Duodenal mucosa (tissue), 2 donors: ENCODE data around the gene NXPH4.

Experiments used
- H3K27ac ChIP-seq: one replicate; pipeline ENCODE4 v1.7.0; 2013; ENCODE audit warnings: low read depth, low read length
- H3K27me3 ChIP-seq, 2 donors: one replicate each; pipeline ENCODE4 v1.7.0; 2013; ENCODE audit warnings: low read length in 2 of 2, control low read depth in 1 of 2; ENCODE audit not compliant: insufficient read depth in 2 of 2, control insufficient read depth in 1 of 2
- H3K36me3 ChIP-seq, 2 donors: one replicate each; pipeline ENCODE4 v1.7.0; 2013; ENCODE audit warnings: low read length in 2 of 2, control low read depth in 1 of 2; ENCODE audit not compliant: insufficient read depth in 2 of 2, control insufficient read depth in 1 of 2
- H3K4me1 ChIP-seq, 2 donors: one replicate each; pipeline ENCODE4 v1.7.0; 2013; ENCODE audit warnings: low read length in 2 of 2, control low read depth in 1 of 2; ENCODE audit not compliant: insufficient read depth in 2 of 2, control insufficient read depth in 1 of 2
- H3K4me3 ChIP-seq, 2 donors: one replicate each; pipeline ENCODE4 v1.7.0; 2013; ENCODE audit warnings: low read length in 2 of 2, low read depth in 1 of 2
- H3K9ac ChIP-seq, 2 donors: one replicate each; pipeline ENCODE4 v1.7.0; 2013; ENCODE audit warnings: low read length in 2 of 2, low read depth in 1 of 2
- H3K9me3 ChIP-seq, 2 donors: one replicate each; pipeline ENCODE4 v1.7.0; 2013; ENCODE audit warnings: low read length in 2 of 2, control low read depth in 1 of 2; ENCODE audit not compliant: control insufficient read depth in 1 of 2

Gene NXPH4

GRCh38 chr12:57236201-57236924 lies 19.8 kb downstream of the NXPH4 start:
- Histone ChIP-seq H3K9ac (no peak overlapping the region), H3K27ac (no peak overlapping the region), H3K9me3 (no peaks in the 10 kb centered on the region), H3K36me3 (peaks cover 20 to 32% of the 10 kb centered on the region in 2 donors), H3K4me3 (peak overlapping the region in 1 of 2 donors; percentile 25), H3K4me1 (peaks cover 21 to 37% of the 10 kb centered on the region in 2 donors), H3K27me3 (peaks cover 51 to 59% of the 10 kb centered on the region in 2 donors)

DNA sequence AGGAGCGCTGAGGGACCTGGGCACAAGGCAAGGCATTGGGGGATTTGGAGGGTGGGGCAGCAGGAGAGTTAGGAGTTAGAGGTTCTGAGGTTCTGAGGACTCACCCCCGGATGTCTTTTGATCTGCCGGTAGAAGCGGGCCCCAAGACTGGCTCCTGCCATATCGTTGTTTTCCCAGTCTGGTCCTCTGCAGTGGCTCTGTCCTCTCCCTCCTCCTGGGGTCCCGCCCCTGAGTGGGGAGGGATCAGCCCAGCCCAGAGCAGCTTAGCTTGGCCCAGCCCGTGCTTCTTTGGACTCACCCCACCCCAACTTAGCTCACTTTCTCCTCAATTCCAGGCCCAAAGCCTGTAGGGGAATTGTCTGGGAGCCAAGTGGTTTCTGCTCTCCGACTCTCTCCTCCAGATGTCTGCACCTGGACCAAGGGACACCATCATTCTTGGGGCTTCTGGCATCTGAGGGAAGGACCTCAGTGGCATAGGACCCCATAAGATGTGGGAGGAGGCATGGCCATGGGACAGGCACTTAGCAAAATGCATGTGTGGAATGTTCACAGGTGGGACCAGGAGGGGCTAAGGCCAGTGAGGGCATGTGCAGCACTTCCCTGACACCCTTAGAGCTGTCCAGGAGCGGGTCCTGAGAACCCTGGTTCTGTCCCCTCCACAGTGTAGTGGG lies 20.5 kb downstream of the NXPH4 start:
- Histone ChIP-seq H3K4me3 (peak overlapping the region in 1 of 2 donors; percentile 25), H3K9me3 (no peaks in the 10 kb centered on the region), H3K27ac (no peak overlapping the region), H3K9ac (no peak overlapping the region), H3K4me1 (peaks cover 21 to 44% of the 10 kb centered on the region in 2 donors), H3K36me3 (peaks cover 13 to 26% of the 10 kb centered on the region in 2 donors), H3K27me3 (peaks cover 58 to 66% of the 10 kb centered on the region in 2 donors)

DNA sequence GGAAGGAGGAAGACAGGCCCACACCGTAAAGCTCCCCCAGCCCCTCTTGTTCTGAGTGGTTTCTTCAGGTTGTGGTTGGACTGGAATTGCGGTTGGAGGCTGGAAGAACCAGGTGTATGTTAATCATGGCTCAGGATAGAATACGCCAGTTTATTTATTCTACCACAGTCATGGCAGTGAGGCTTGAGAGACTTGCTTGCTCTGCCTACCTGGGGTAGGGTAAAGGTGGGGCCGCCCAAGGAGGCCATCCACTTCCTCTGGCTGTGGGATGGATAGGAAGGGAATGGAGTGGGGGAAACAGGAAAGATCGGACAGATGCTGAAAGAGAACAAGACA lies 21.0 kb downstream of the NXPH4 start:
- peaks cover 63 to 71% of the 10 kb centered on the region in 2 donors for H3K27me3 ChIP-seq
- H3K36me3 ChIP-seq: peaks cover 11 to 21% of the 10 kb centered on the region in 2 donors
- peaks cover 21 to 48% of the 10 kb centered on the region in 2 donors for H3K4me1 ChIP-seq
- H3K9ac ChIP-seq: no peak overlapping the region
- no peaks in the 10 kb centered on the region for H3K9me3 ChIP-seq
- H3K4me3 ChIP-seq: no peak overlapping the region
- H3K27ac ChIP-seq: no peak overlapping the region

GRCh38 chr12:57237932-57238853 lies 21.6 kb downstream of the NXPH4 start:
- Histone ChIP-seq H3K9me3 (no peaks in the 10 kb centered on the region), H3K27me3 (peaks cover 66 to 74% of the 10 kb centered on the region in 2 donors), H3K36me3 (peaks cover 9 to 15% of the 10 kb centered on the region in 2 donors), H3K4me3 (peak overlapping the region; percentile 54 to 64), H3K9ac (no peak overlapping the region), H3K4me1 (peaks cover 27 to 55% of the 10 kb centered on the region in 2 donors), H3K27ac (no peak overlapping the region)

DNA sequence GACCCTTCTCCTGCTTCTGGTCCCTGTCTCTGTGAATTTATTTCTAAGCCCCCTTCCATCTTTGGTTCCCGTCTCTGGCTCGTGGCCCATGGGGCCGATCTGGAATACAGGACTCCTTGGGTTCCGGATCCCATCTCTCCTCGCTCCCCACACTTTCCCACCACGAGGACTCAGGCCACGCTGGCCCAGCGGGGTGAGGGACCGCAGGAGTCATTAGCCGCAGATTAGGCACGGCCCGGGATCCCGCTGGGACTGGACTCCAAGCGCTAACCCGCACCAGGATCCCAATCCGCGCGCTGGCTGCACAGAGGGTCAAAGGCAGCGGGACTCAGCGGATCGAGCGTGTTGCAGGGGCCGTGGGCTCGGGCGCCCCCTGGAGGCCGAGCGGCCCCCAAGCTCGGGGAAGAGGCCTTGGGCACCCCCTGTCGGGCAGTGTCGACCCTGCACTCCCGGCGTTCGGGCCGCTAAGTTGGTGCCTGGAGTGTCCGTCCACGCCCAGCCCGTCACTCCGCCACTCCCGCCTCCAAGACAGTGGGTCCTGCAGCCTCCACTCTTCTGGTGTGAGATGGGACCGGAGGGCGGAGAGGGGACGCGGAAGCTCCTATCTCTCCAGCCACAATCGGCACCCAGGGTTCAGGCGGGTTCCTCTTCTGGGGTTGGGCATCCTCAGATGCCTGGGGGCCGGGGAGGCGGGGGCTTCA lies 22.4 kb downstream of the NXPH4 start:
- H3K4me3 ChIP-seq: peak overlapping the region; percentile 64 to 71
- no peak overlapping the region for H3K27ac ChIP-seq
- H3K4me1 ChIP-seq: peaks cover 35 to 60% of the 10 kb centered on the region in 2 donors
- peaks cover 66 to 74% of the 10 kb centered on the region in 2 donors for H3K27me3 ChIP-seq
- H3K36me3 ChIP-seq: peaks cover under 1 to 7% of the 10 kb centered on the region in 2 donors
- H3K9ac ChIP-seq: no peak overlapping the region
- no peaks in the 10 kb centered on the region for H3K9me3 ChIP-seq

- peaks cover 35 to 60% of the 10 kb centered on the region in 2 donors for H3K4me1 ChIP-seq
- H3K9ac ChIP-seq: no peak overlapping the region
- peaks cover 66 to 74% of the 10 kb centered on the region in 2 donors for H3K27me3 ChIP-seq
- no peak overlapping the region for H3K27ac ChIP-seq
- no peaks in the 10 kb centered on the region for H3K9me3 ChIP-seq
- H3K36me3 ChIP-seq: peaks cover 0 to under 1% of the 10 kb centered on the region in 2 donors
- peak overlapping the region; percentile 64 to 71 for H3K4me3 ChIP-seq
These were observed 23.0 kb downstream of the NXPH4 start for GRCh38 chr12:57239587-57240065.

- H3K27ac ChIP-seq: no peak overlapping the region
- no peak overlapping the region for H3K9ac ChIP-seq
- H3K4me1 ChIP-seq: peaks cover 35 to 60% of the 10 kb centered on the region in 2 donors
- H3K27me3 ChIP-seq: peaks cover 66 to 73% of the 10 kb centered on the region in 2 donors
- H3K4me3 ChIP-seq: peak overlapping the region; percentile 54 to 71
- H3K36me3 ChIP-seq: no peaks in the 10 kb centered on the region
- no peaks in the 10 kb centered on the region for H3K9me3 ChIP-seq
These were observed 23.7 kb downstream of the NXPH4 start for GRCh38 chr12:57240066-57240921.

- Histone ChIP-seq H3K4me3 (peak overlapping the region; percentile 54 to 71), H3K9ac (no peak overlapping the region), H3K36me3 (no peaks in the 10 kb centered on the region), H3K4me1 (peaks cover 35 to 60% of the 10 kb centered on the region in 2 donors), H3K9me3 (no peaks in the 10 kb centered on the region), H3K27ac (no peak overlapping the region), H3K27me3 (peaks cover 63 to 66% of the 10 kb centered on the region in 2 donors)
These were observed 24.4 kb downstream of the NXPH4 start for GRCh38 chr12:57240926-57241401.
